HepG2 (cell line): Measurements from ENCODE around the gene SLCO2A1.

ENCODE experiments used
- CHD2 ChIP-seq: IDR thresholded peaks from 2 replicates; pipeline ENCODE4 v1.6.1; 2011; ENCODE audit warnings: low read depth, low read length, improper control_type of control experiment
- CTCF ChIP-seq: sonication (generic); formaldehyde crosslinking; IDR thresholded peaks from 2 replicates; pipeline ENCODE4 v1.5.0; 2020; ENCODE audit warnings: mild to moderate bottlenecking, missing genetic modification reagents, moderate library complexity

DNA sequence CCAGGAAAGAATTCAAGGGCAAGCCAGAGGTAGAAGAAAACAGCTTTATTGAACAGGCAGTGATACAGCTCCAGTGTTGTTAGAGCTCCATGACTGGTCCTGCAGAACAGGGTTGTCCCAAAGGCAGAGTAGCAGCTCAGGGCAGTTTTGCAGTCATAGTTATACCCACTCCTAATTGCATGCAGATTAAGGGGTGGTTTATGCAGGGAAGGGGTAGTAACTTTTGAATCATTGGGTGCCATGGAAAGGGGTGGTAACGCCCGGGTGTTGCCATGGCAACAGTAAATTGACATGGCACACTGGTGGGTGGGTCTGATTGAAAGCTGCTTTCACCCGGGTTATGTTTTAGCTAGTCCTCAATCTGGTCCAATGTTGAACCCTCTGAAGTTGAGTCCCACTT is 124.3 kb downstream of the SLCO2A1 start:
- TF ChIP-seq CHD2 (no peak), CTCF (CRISPR knock-in tag) (no peak)
